Fibroblast of the conjunctiva (primary cell): ENCODE data around the gene ELFN1.

ENCODE experiments used
- DNase-seq: peaks from one replicate; pipeline ENCODE4 v3.0.0-alpha.2; 2010; ENCODE audit warnings: low read depth

Gene ELFN1

DNA sequence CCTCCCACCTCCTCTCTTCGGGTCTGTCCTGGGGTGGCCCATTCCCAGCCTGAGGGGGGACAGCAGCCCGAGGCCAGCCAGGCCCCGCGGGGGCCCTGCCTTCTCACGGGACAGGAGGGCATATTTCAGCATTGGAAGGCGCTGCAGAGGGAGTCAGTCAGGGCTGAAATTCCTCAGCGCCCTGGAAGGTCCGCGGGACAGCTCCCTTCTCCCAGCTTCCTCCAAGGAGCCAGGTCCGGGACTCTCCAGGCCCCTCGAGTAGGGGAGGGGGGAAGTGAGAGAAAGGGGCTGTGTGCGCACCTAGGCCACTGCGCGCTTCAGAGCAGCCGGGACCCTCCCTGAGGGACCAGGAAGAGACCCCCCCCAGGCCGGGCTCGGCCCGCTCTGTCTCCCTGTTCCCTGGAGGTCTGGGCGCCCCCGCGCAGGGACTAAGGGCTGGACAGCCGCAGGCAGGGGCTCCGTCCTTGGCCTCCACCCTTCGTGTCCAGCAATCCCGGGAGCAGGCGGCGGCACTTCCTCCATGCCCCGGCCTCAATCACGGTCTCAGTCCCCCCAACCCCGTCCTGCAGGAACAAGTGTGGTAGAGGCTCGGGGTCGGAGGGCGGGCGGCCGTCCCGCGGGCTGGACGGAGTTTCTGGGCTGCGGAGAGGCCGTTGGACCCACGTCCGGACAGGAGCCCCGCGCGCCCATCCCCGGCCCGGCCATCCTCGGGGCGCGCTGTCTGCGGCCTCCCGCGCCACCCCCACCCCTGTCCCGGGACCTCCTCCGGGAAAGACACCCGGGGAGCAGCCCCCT lies 6.0 kb upstream of the ELFN1 start:
- no peak for DNase-seq

GRCh38 chr7:1664711-1665548 lies 5.1 kb upstream of the ELFN1 start:
- no peak for DNase-seq

GRCh38 chr7:1665549-1666316 lies 4.3 kb upstream of the ELFN1 start:
- DNase-seq = no peak

DNA sequence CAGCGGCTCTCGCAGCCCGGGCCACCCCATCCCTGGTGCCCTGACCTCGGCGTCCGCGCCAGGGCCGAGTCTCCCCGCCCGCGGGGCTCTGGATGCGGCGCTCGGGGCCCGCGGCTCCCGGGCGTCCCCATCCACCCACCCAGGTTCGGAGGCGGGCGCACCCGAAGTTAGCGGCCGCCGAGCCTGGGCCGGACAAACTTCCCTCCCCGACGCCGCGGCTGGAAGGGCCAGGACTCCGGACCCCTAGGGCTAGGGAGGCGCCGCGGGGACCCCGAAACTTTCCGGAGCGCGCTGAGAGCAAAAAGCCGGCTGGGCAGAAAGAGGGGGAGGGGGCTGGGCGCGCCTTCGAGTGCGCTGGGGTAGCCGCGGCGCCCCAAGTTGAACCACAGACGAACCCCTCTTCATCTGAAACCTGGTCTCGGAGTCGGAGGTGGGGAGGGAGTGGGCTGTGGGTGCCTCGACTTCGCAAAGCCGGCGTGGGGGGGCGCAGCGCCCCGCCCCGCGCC lies 3.7 kb upstream of the ELFN1 start:
- DNase-seq = no peak

DNA sequence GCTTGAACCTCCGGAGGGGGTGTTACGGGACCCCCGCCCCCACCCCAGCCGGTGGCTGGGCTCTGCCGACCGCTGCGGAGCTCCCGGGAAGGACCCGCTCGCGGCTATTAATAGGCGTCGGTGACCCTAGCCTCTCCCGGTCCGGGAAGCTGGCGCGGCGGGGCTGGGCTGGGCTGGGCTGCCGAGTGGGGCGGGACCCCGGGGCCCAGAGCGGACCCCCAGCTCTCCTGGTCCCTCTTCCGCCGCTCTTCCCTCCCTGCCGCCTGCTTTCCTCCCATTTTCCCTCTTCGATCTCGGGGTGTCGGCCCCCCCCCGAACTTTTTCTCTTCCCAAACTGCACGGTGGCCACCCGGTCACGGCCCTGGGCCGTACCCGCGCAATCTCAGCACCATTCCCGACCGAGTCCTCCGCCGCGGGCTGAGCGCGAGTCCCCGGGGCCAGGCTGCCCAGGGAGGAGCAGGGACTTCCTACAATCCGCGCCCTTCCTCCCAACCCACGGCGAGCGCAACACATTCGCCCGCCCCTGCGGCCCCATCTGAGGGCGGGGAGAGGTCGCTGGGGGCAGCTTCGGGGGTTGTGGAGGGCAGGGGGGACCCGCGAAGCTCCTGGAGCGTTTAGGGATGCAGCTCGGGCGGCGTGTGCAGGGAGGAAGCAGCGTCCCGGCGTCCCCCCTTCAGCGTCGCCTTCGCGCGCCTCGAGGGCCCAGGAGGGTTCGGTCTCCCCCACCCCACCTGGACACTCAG lies 3.1 kb upstream of the ELFN1 start:
- no peak for DNase-seq

- DNase-seq = no peak
These were observed 2.3 kb upstream of the ELFN1 start for GRCh38 chr7:1667566-1668395.

GRCh38 chr7:1668396-1669063 lies 1.5 kb upstream of the ELFN1 start:
- DNase-seq = no peak

- no peak for DNase-seq
These were observed 769 bp upstream of the ELFN1 start for GRCh38 chr7:1669064-1669951.

DNA sequence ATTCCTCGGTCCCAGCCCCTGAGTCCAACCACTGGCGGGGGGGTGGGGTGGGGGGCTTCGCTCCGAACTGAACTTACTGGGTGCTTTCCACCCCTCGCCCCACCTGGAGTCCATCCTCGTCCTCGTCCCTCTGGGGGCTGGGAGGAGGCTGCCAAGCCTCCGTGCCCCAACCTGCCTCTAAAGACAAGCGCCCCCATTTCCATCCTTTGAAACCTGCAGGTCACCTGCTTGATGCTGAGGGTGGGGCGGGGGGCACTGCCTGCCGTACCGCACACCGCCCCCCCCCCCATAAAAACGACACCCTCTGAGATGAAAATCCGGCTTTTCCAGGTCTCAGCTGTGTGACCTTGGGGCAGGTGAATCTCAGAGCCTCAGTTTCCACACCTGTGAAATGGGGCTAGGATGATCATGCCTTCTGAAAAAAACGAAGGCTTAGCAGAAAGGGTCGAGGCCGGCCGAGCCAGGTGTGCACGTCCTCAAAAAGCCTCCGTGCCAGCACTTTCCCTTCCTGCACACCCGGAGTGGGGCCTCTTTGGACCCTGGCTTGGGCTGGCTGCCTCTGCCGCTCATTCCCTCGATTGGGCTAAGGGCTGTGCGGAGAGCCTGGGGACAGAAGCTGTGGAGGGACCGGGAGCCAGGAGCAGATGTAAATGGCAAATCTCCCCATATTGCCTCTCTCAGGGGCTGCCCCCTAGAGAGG lies 967 bp downstream of the ELFN1 start:
- DNase-seq = no peak

DNA sequence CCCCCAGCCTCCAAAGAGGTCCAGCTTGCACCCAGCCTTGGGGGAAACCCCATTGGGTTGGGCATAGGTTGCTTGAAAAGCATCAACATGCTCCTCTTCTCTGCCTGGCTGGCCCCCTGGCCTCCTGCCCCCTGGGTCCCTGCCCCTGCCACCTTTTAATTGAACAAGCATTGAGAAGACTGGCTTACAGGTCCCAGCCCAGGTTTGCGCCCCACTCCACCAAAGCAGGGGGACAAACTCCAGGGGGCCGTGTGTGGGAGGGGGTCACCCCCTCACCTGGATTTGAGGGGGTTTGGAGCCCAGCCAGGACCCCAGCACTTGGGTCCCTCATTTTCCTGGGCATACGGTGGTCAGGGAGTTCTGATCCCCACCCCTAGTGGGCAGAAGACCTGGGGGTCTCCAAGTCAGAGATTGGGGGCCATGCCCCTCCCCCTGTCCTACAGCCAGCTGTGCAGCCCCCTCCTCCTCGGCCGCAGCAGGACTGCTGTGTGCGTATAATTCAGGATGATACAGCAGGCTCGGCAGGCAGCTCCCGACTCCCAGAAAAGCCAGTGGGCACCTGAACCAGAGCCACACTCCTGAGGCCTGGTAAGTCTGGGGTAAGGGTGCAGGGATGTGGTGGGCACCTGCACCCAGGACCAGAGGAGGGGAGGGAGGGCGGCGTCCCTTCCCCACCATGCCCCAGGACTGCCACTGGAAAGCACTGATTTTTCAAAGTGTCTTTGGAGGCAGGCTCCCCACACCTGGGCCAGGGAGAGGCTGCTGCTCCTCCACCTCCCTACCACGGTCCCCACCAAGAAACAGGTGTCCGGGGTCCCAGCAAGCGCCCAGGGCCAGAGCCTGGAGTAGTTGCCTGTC lies 1.7 kb downstream of the ELFN1 start:
- DNase-seq = no peak

- no peak for DNase-seq
These were observed 2.9 kb downstream of the ELFN1 start for GRCh38 chr7:1672851-1673486.

GRCh38 chr7:1673581-1674118 lies 3.6 kb downstream of the ELFN1 start:
- no peak for DNase-seq

GRCh38 chr7:1674161-1675035 lies 4.3 kb downstream of the ELFN1 start:
- no peak for DNase-seq

- no peak for DNase-seq
These were observed 5.1 kb downstream of the ELFN1 start for GRCh38 chr7:1675036-1675671.
